Measurements from ENCODE around the gene COPS7A.
"Not testable (repeated sequence)": the region's sequence is repeated elsewhere in the genome, so short reads cannot be mapped to it uniquely, and the experiment has no call there.

GRCh38 chr12:6716031-6716873 lies 7.6 kb upstream of the COPS7A start:
- 0 out of 4 replicates have a peak, but pooled peaks of 1 of the 2 experiments have one; percentile 6 for TF ChIP-seq CTCF (conservative IDR thresholded peaks at IDR 0.05; ENCODE audit: low read depth in 2 of 2)
- not testable (repeated sequence) for TF ChIP-seq REST (IDR thresholded peaks at IDR 0.05; ENCODE audit: unreplicated experiment); POLR2AphosphoS5 (IDR thresholded peaks at IDR 0.05; ENCODE audit: low read depth); EZH2 (IDR thresholded peaks at IDR 0.05; ENCODE audit: low read depth, unreplicated experiment); EZH2phosphoT487 (IDR thresholded peaks at IDR 0.05; ENCODE audit: unreplicated experiment); CREB1 (CRISPR knock-in tag; IDR thresholded peaks at IDR 0.05; ENCODE audit: low read depth); STAT1 (IDR thresholded peaks at IDR 0.05; ENCODE audit: unreplicated experiment); NANOG (IDR thresholded peaks at IDR 0.05; ENCODE audit: borderline replicate concordance); JUNB (IDR thresholded peaks at IDR 0.05; ENCODE audit: unreplicated experiment); ZNF114 (CRISPR knock-in tag; IDR thresholded peaks at IDR 0.05); ZNF331 (CRISPR knock-in tag; IDR thresholded peaks at IDR 0.05; ENCODE audit: low read depth)
